SK-MEL-5 (cell line): ENCODE data around the gene NSMCE3. TPM values are rescaled to one million over a fixed set of nuclear protein-coding genes. Genes with fewer than 3 reads are reported as not detected.

Experiments used
- DNase-seq: peaks from one replicate; pipeline ENCODE4 v3.0.0-alpha.2; 2016; ENCODE audit warnings: low read depth, low spot score
- in situ Hi-C: cut with HindIII; loops from 2 replicates; pipeline ENCODE4 v1.10.0; 2016; ENCODE audit warnings: low sequenced_read_pairs, high pct_unique_total_duplicates, low pct_unique_long_range_greater_than_20kb
- polyA plus RNA-seq, 2 experiments: library from polyadenylated mRNA; depleted of rRNA; stranded (reverse); fragments of >200 nt; gene quantifications; 2 replicates each; pipeline ENCODE4 v1.2.3, GENCODE V29; 2015
- total RNA-seq: library from RNA; depleted of rRNA; stranded (reverse); fragments of >200 nt; shearing (Covaris generic); gene quantifications from 2 replicates; pipeline ENCODE4 v1.2.3, GENCODE V29; 2014; rRNA removed

Gene NSMCE3
- total RNA-seq: 10.1 and 11.2 TPM in 2 replicates
- 12.1 and 13.2 TPM in 2 replicates for polyA plus RNA-seq (2015; cell fraction: cytosol; rRNA removed)
- polyA plus RNA-seq (2015; cell fraction: nucleus; rRNA removed): 4.1 and 6.5 TPM in 2 replicates

- in situ Hi-C loops: no loop called here
- peak; percentile 84 for DNase-seq
Measured at GRCh38 chr15:29269485-29270168, at the start of gene NSMCE3. NSMCE3 (minus strand) TSS chr15:29269822; CDS start chr15:29269705, 117 bp downstream.

GRCh38 chr15:29316422-29316821 is 46.8 kb upstream of the NSMCE3 start:
- no peak for DNase-seq
- in situ Hi-C loops: no loop called here

GRCh38 chr15:29312387-29312786 is 42.8 kb upstream of the NSMCE3 start:
- no peak for DNase-seq
- in situ Hi-C loops: no loop called here

- in situ Hi-C loops: no loop called here
- no peak for DNase-seq
Measured at GRCh38 chr15:29311696-29312095, 42.1 kb upstream of the NSMCE3 start.

GRCh38 chr15:29309139-29309538 is 39.5 kb upstream of the NSMCE3 start:
- DNase-seq: no peak

GRCh38 chr15:29308299-29308698 is 38.7 kb upstream of the NSMCE3 start:
- in situ Hi-C loops: no loop called here
- no peak for DNase-seq

More at GRCh38 chr15:29309139-29309538, 39.5 kb upstream of the NSMCE3 start:
- in situ Hi-C loops: no loop called here

GRCh38 chr15:29305556-29305955 is 35.9 kb upstream of the NSMCE3 start:
- no peak for DNase-seq
- in situ Hi-C loops: no loop called here

- DNase-seq: no peak
- in situ Hi-C loops: no loop called here
Measured at GRCh38 chr15:29302871-29303270, 33.2 kb upstream of the NSMCE3 start.

GRCh38 chr15:29299784-29300183 is 30.2 kb upstream of the NSMCE3 start:
- no peak for DNase-seq
- in situ Hi-C loops: no loop called here

- DNase-seq: no peak
- in situ Hi-C loops: no loop called here
Measured at GRCh38 chr15:29299331-29299730, 29.7 kb upstream of the NSMCE3 start.

- no peak for DNase-seq
- in situ Hi-C loops: no loop called here
Measured at GRCh38 chr15:29294732-29295325, 25.2 kb upstream of the NSMCE3 start.

- in situ Hi-C loops: no loop called here
- DNase-seq: no peak
Measured at GRCh38 chr15:29291067-29291845, 21.6 kb upstream of the NSMCE3 start.

- in situ Hi-C loops: no loop called here
- no peak for DNase-seq
Measured at GRCh38 chr15:29289173-29289572, 19.6 kb upstream of the NSMCE3 start.

- no peak for DNase-seq
- in situ Hi-C loops: no loop called here
Measured at GRCh38 chr15:29285386-29285785, 15.8 kb upstream of the NSMCE3 start.

GRCh38 chr15:29283381-29283780 is 13.8 kb upstream of the NSMCE3 start:
- no peak for DNase-seq
- in situ Hi-C loops: no loop called here

GRCh38 chr15:29280514-29280913 is 10.9 kb upstream of the NSMCE3 start:
- DNase-seq: no peak
- in situ Hi-C loops: no loop called here

GRCh38 chr15:29278436-29279105 is 8.9 kb upstream of the NSMCE3 start:
- DNase-seq: no peak
- in situ Hi-C loops: no loop called here

- no peak for DNase-seq
- in situ Hi-C loops: no loop called here
Measured at GRCh38 chr15:29276366-29276765, 6.7 kb upstream of the NSMCE3 start.
